Dedifferentiated amniotic fluid mesenchymal stem cell (primary cell): ENCODE results near the gene CSTA.

Experiments
- DNase-seq: peaks from one replicate; pipeline ENCODE4 v3.0.0-alpha.2; 2016; ENCODE audit errors: extremely low spot score

Gene CSTA

GRCh38 chr3:122324871-122325323 is at the start of gene CSTA:
CSTA (plus strand) TSS chr3:122325248; CDS start chr3:122325293, 45 bp downstream.
- no peak for DNase-seq

GRCh38 chr3:122281891-122282290 is 43.2 kb upstream of the CSTA start:
- DNase-seq, result no peak

- no peak for DNase-seq
Observed at GRCh38 chr3:122283796-122284445, 41.1 kb upstream of the CSTA start.

- DNase-seq, result no peak
Observed at GRCh38 chr3:122284486-122284885, 40.6 kb upstream of the CSTA start.

- no peak for DNase-seq
Observed at GRCh38 chr3:122294359-122294758, 30.7 kb upstream of the CSTA start.

GRCh38 chr3:122295266-122296062 is 29.6 kb upstream of the CSTA start:
- no peak for DNase-seq

- no peak for DNase-seq
Observed at GRCh38 chr3:122298239-122298638, 26.8 kb upstream of the CSTA start.

- no peak for DNase-seq
Observed at GRCh38 chr3:122299215-122299614, 25.8 kb upstream of the CSTA start.

GRCh38 chr3:122299872-122300460 is 25.1 kb upstream of the CSTA start:
- no peak for DNase-seq

- DNase-seq, result no peak
Observed at GRCh38 chr3:122301063-122301462, 24.0 kb upstream of the CSTA start.

- no peak for DNase-seq
Observed at GRCh38 chr3:122305818-122306621, 19.0 kb upstream of the CSTA start.

- no peak for DNase-seq
Observed at GRCh38 chr3:122306622-122306953, 18.5 kb upstream of the CSTA start.

- no peak for DNase-seq
Observed at GRCh38 chr3:122307094-122307687, 17.9 kb upstream of the CSTA start.

- DNase-seq, result no peak
Observed at GRCh38 chr3:122307976-122308375, 17.1 kb upstream of the CSTA start.

GRCh38 chr3:122310361-122310760 is 14.7 kb upstream of the CSTA start:
- no peak for DNase-seq

- no peak for DNase-seq
Observed at GRCh38 chr3:122312826-122313225, 12.2 kb upstream of the CSTA start.

GRCh38 chr3:122313281-122313680 is 11.8 kb upstream of the CSTA start:
- no peak for DNase-seq

- no peak for DNase-seq
Observed at GRCh38 chr3:122314228-122314876, 10.7 kb upstream of the CSTA start.

GRCh38 chr3:122315619-122316018 is 9.4 kb upstream of the CSTA start:
- DNase-seq, result no peak

- DNase-seq, result no peak
Observed at GRCh38 chr3:122316368-122316767, 8.7 kb upstream of the CSTA start.

GRCh38 chr3:122318620-122319019 is 6.4 kb upstream of the CSTA start:
- no peak for DNase-seq
